Measurements from ENCODE around the gene PSAPL1. TPM values are rescaled to one million over a fixed set of nuclear protein-coding genes. Genes with fewer than 3 reads are reported as not detected.

PSAPL1 gene
- total and polyA plus RNA-seq, 4 donors: 0.06 TPM; not detected in 3

GRCh38 chr4:7450775-7451433 lies 16.2 kb upstream of the PSAPL1 start:
- Histone ChIP-seq H3K27ac (ENCODE audit: low read depth, low read length) (no peak overlapping the region), H3K4me3 (ENCODE audit: low read depth, low read length) (no peak overlapping the region), H3K4me1 (ENCODE audit: control insufficient read depth, insufficient read depth, low read length) (no peaks in the 10 kb centered on the region), H3K9me3 (ENCODE audit: control insufficient read depth, insufficient read depth, low read length) (no peaks in the 10 kb centered on the region), H3K36me3 (ENCODE audit: control insufficient read depth, insufficient read depth, low read length) (peaks cover 2% of the 10 kb centered on the region), H3K27me3 (ENCODE audit: control insufficient read depth, insufficient read depth, low read length) (peaks cover 8% of the 10 kb centered on the region)
- WGBS (ENCODE audit: insufficient coverage): 81% methylated on average over 4 of the region's 5 CpGs
- no peak for DNase-seq (ENCODE audit: low read depth in 4 of 6, low spot score in 6 of 6)

DNA sequence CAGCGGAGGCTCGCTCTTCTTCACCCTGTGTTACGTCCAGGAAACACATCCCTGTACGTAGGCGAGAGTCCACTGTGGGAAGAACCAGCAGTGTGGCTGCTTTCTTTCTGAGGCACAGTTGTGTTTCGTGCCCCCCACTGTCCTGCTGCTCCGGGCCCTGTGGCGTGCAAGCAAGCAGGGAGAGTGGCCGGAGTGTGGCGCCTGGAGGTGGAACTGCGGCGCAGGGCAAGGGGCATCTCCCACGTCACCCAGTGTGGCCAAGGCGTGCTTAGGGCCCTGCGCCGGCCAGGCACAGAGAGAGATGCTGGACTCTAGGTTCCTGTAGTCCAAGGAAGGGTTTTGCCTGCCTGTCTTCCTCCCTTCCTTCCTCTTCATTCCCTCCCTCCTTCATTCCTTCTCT lies 13.3 kb upstream of the PSAPL1 start:
- H3K27me3 ChIP-seq (ENCODE audit: control insufficient read depth, insufficient read depth, low read length): peaks cover 8% of the 10 kb centered on the region
- no peak for DNase-seq (ENCODE audit: low read depth in 4 of 6, low spot score in 6 of 6)
- H3K4me3 ChIP-seq (ENCODE audit: low read depth, low read length): no peak overlapping the region
- H3K9me3 ChIP-seq (ENCODE audit: control insufficient read depth, insufficient read depth, low read length): no peaks in the 10 kb centered on the region
- H3K4me1 ChIP-seq (ENCODE audit: control insufficient read depth, insufficient read depth, low read length): peaks cover 3% of the 10 kb centered on the region
- WGBS (ENCODE audit: insufficient coverage): 66% methylated on average over 16 of the region's 16 CpGs
- H3K27ac ChIP-seq (ENCODE audit: low read depth, low read length): no peak overlapping the region
- H3K36me3 ChIP-seq (ENCODE audit: control insufficient read depth, insufficient read depth, low read length): peaks cover 2% of the 10 kb centered on the region

DNA sequence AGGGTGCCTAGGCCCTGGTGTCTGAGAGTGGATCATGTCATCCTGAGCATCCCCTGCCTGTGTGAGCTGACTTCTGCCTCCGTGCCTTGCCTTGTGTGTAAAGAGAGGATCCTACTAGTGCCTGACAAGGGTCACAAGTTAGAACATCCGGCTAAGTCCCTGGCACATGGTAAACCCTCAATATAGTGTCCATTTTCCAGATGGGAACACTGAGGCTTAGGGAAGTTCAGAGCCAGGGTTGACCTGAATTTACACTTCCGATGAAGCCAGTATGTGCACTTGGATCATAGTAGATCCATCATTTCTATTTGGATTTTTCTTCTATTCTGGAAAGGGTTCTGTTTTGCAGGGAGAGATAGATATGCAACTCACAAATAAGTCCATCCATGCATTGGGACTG lies 12.5 kb upstream of the PSAPL1 start:
- peaks cover 8% of the 10 kb centered on the region for H3K27me3 ChIP-seq (ENCODE audit: control insufficient read depth, insufficient read depth, low read length)
- H3K27ac ChIP-seq (ENCODE audit: low read depth, low read length): no peak overlapping the region
- peaks cover 3% of the 10 kb centered on the region for H3K4me1 ChIP-seq (ENCODE audit: control insufficient read depth, insufficient read depth, low read length)
- DNase-seq (ENCODE audit: low read depth in 4 of 6, low spot score in 6 of 6): no peak
- no peak overlapping the region for H3K4me3 ChIP-seq (ENCODE audit: low read depth, low read length)
- peaks cover 2% of the 10 kb centered on the region for H3K36me3 ChIP-seq (ENCODE audit: control insufficient read depth, insufficient read depth, low read length)
- no peaks in the 10 kb centered on the region for H3K9me3 ChIP-seq (ENCODE audit: control insufficient read depth, insufficient read depth, low read length)
- 79% methylated on average over 3 of the region's 3 CpGs for WGBS (ENCODE audit: insufficient coverage)

DNA sequence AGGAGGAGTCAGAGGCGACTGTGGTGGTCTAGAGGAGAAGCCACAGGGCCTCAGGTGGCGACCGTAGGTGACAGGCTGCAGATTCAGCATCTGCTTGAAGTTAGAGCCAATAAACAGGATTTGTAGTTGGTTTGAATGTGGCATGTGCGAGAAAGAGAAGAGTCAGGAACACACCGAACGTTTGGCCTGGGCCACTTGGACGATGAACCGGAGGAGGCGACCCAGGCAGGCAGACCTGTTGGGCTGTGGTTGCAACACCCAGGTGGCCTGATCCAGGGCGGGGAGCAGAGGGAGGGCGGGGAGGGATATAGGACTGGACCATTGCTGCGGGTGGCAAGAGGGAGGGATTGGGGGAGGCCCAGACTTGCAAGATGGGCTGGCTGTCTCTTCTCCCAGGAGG lies 10.0 kb upstream of the PSAPL1 start:
- H3K27ac ChIP-seq (ENCODE audit: low read depth, low read length): no peak overlapping the region
- H3K36me3 ChIP-seq (ENCODE audit: control insufficient read depth, insufficient read depth, low read length): no peaks in the 10 kb centered on the region
- H3K4me1 ChIP-seq (ENCODE audit: control insufficient read depth, insufficient read depth, low read length): peaks cover 3% of the 10 kb centered on the region
- 85% methylated on average over 11 of the region's 12 CpGs for WGBS (ENCODE audit: insufficient coverage)
- peaks cover 8% of the 10 kb centered on the region for H3K27me3 ChIP-seq (ENCODE audit: control insufficient read depth, insufficient read depth, low read length)
- no peaks in the 10 kb centered on the region for H3K9me3 ChIP-seq (ENCODE audit: control insufficient read depth, insufficient read depth, low read length)
- H3K4me3 ChIP-seq (ENCODE audit: low read depth, low read length): no peak overlapping the region
- no peak for DNase-seq (ENCODE audit: low read depth in 4 of 6, low spot score in 6 of 6)

GRCh38 chr4:7444314-7444713 lies 9.6 kb upstream of the PSAPL1 start:
- Histone ChIP-seq H3K4me1 (ENCODE audit: control insufficient read depth, insufficient read depth, low read length) (peaks cover 3% of the 10 kb centered on the region), H3K36me3 (ENCODE audit: control insufficient read depth, insufficient read depth, low read length) (no peaks in the 10 kb centered on the region), H3K4me3 (ENCODE audit: low read depth, low read length) (no peak overlapping the region), H3K27ac (ENCODE audit: low read depth, low read length) (no peak overlapping the region), H3K9me3 (ENCODE audit: control insufficient read depth, insufficient read depth, low read length) (peaks cover under 1% of the 10 kb centered on the region), H3K27me3 (ENCODE audit: control insufficient read depth, insufficient read depth, low read length) (peaks cover 6% of the 10 kb centered on the region)
- no peak for DNase-seq (ENCODE audit: low read depth in 4 of 6, low spot score in 6 of 6)
- 96% methylated on average over 3 of the region's 3 CpGs for WGBS (ENCODE audit: insufficient coverage)

DNA sequence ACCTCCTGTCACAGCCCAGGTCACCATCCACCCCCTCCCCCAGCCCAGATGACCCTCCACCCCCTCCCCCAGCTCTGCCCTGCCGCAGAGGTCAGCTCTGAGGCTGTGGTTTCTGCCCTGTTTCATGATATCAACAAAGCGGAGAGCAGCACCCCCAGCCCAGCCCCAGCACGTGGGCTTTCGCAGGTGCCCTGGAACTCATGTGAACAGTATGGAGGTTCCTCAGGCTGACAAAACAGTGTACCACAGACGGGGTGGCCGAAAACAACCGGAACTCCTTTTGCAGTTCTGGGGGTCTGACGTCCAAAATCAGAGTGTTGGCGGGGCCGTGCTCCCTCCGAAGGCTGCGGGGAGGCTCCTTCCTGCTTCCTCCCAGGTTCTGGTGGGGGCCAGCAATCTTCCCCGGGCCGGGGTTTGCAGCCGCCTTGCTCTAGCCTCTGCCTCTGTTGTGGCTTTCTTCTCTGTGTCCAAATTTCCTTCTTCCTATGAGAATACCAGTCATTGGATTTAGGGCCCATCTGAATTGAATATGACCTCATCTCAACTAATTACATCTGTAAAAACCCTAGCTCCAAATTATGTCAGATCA lies 7.9 kb upstream of the PSAPL1 start:
- H3K9me3 ChIP-seq (ENCODE audit: control insufficient read depth, insufficient read depth, low read length): peaks cover 4% of the 10 kb centered on the region
- no peak for DNase-seq (ENCODE audit: low read depth in 4 of 6, low spot score in 6 of 6)
- peaks cover 3% of the 10 kb centered on the region for H3K4me1 ChIP-seq (ENCODE audit: control insufficient read depth, insufficient read depth, low read length)
- H3K27ac ChIP-seq (ENCODE audit: low read depth, low read length): no peak overlapping the region
- H3K36me3 ChIP-seq (ENCODE audit: control insufficient read depth, insufficient read depth, low read length): no peaks in the 10 kb centered on the region
- no peak overlapping the region for H3K4me3 ChIP-seq (ENCODE audit: low read depth, low read length)
- WGBS (ENCODE audit: insufficient coverage): 62% methylated on average over 14 of the region's 15 CpGs
- peaks cover 3% of the 10 kb centered on the region for H3K27me3 ChIP-seq (ENCODE audit: control insufficient read depth, insufficient read depth, low read length)

- H3K27me3 ChIP-seq (ENCODE audit: control insufficient read depth, insufficient read depth, low read length): no peaks in the 10 kb centered on the region
- 87% methylated on average over 6 of the region's 7 CpGs for WGBS (ENCODE audit: insufficient coverage)
Measured at GRCh38 chr4:7441201-7441600, 6.5 kb upstream of the PSAPL1 start.

DNA sequence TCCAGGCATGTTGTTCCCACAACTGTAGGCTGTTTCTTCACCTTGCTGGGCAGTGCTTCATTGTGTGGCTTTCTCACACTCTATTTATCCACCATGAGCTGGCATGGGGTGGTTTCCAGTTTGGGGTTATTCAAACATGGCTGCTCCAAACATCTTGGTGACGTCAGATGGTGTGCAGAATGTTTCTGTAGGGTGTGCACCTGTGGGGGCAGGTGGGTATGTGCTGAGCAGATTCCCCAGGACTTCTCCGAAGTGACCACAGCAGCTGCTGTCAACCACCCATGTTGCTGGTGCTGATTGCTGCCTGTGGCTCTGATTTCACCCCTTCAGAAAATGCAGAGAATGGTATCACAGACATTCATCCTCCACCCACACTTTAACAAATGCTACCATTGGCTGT lies 5.0 kb upstream of the PSAPL1 start:
- no peaks in the 10 kb centered on the region for H3K27me3 ChIP-seq (ENCODE audit: control insufficient read depth, insufficient read depth, low read length)
- no peak overlapping the region for H3K4me3 ChIP-seq (ENCODE audit: low read depth, low read length)
- DNase-seq (ENCODE audit: low read depth in 4 of 6, low spot score in 6 of 6): no peak
- no peak overlapping the region for H3K27ac ChIP-seq (ENCODE audit: low read depth, low read length)
- H3K9me3 ChIP-seq (ENCODE audit: control insufficient read depth, insufficient read depth, low read length): peaks cover 4% of the 10 kb centered on the region
- H3K4me1 ChIP-seq (ENCODE audit: control insufficient read depth, insufficient read depth, low read length): no peaks in the 10 kb centered on the region
- H3K36me3 ChIP-seq (ENCODE audit: control insufficient read depth, insufficient read depth, low read length): no peaks in the 10 kb centered on the region
- WGBS (ENCODE audit: insufficient coverage): 100% methylated on average over 2 of the region's 2 CpGs

More at GRCh38 chr4:7441201-7441600, 6.5 kb upstream of the PSAPL1 start:
- no peaks in the 10 kb centered on the region for H3K36me3 ChIP-seq (ENCODE audit: control insufficient read depth, insufficient read depth, low read length)
- H3K27ac ChIP-seq (ENCODE audit: low read depth, low read length): no peak overlapping the region
- no peak for DNase-seq (ENCODE audit: low read depth in 4 of 6, low spot score in 6 of 6)
- H3K9me3 ChIP-seq (ENCODE audit: control insufficient read depth, insufficient read depth, low read length): peaks cover 4% of the 10 kb centered on the region
- H3K4me1 ChIP-seq (ENCODE audit: control insufficient read depth, insufficient read depth, low read length): peaks cover 3% of the 10 kb centered on the region
- H3K4me3 ChIP-seq (ENCODE audit: low read depth, low read length): no peak overlapping the region

- H3K4me1 ChIP-seq (ENCODE audit: control insufficient read depth, insufficient read depth, low read length): no peaks in the 10 kb centered on the region
- DNase-seq (ENCODE audit: low read depth in 4 of 6, low spot score in 6 of 6): no peak
- no peak overlapping the region for H3K4me3 ChIP-seq (ENCODE audit: low read depth, low read length)
- H3K27ac ChIP-seq (ENCODE audit: low read depth, low read length): no peak overlapping the region
- WGBS (ENCODE audit: insufficient coverage): 84% methylated on average over 12 of the region's 13 CpGs
- no peaks in the 10 kb centered on the region for H3K27me3 ChIP-seq (ENCODE audit: control insufficient read depth, insufficient read depth, low read length)
- H3K36me3 ChIP-seq (ENCODE audit: control insufficient read depth, insufficient read depth, low read length): peaks cover 7% of the 10 kb centered on the region
- peaks cover 4% of the 10 kb centered on the region for H3K9me3 ChIP-seq (ENCODE audit: control insufficient read depth, insufficient read depth, low read length)
Measured at GRCh38 chr4:7436256-7436655, 1.5 kb upstream of the PSAPL1 start.

DNA sequence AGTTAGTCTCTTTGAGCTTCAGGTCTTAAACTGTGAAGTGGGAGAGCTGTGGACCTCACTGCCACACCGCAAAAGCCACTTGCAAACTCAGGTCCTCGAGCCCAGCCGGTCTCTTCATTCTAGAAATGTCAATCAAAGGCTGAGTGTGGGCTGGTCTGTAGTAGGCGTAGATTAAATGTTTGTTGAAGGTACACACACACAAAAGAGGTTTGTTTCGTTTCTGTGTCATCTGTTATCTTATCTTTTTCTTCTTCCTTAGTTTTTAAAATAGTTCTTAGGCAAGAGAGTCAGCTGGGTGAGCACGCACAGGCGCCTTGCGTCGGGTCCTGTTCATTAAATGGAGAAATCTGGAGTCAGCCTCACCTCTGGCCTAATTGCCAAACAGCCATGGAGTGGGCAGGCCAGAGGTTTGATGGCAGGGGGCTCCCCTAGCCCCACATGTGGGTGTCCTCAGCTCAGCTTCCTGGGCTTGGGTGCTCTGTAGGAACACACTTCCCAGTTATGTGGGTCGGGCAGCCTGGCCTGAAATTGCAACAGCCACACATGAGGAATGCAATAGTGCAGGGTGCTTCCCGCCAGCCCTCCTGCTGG lies 836 bp upstream of the PSAPL1 start:
- peaks cover 4% of the 10 kb centered on the region for H3K9me3 ChIP-seq (ENCODE audit: control insufficient read depth, insufficient read depth, low read length)
- no peak for DNase-seq (ENCODE audit: low read depth in 4 of 6, low spot score in 6 of 6)
- peaks cover 12% of the 10 kb centered on the region for H3K36me3 ChIP-seq (ENCODE audit: control insufficient read depth, insufficient read depth, low read length)
- WGBS (ENCODE audit: insufficient coverage): 92% methylated on average over 7 of the region's 11 CpGs
- H3K4me1 ChIP-seq (ENCODE audit: control insufficient read depth, insufficient read depth, low read length): no peaks in the 10 kb centered on the region
- no peaks in the 10 kb centered on the region for H3K27me3 ChIP-seq (ENCODE audit: control insufficient read depth, insufficient read depth, low read length)
- no peak overlapping the region for H3K27ac ChIP-seq (ENCODE audit: low read depth, low read length)
- no peak overlapping the region for H3K4me3 ChIP-seq (ENCODE audit: low read depth, low read length)

Measured in spinal cord (tissue), 10 donors.